IgD-negative memory B cell (primary cell): ENCODE measurements around the gene THSD7A. TPM values are rescaled to one million over a fixed set of nuclear protein-coding genes. Genes with fewer than 3 reads are reported as not detected.
"Not testable (repeated sequence)": the region's sequence is repeated elsewhere in the genome, so short reads cannot be mapped to it uniquely, and the experiment has no call there.

Experiments
- H3K27ac Mint-ChIP-seq, 3 donors: one replicate each; pipeline ENCODE4 v1.8.0; 2020 to 2022; ENCODE audit warnings: mild to moderate bottlenecking in 3 of 3, mixed read lengths in 3 of 3, moderate library complexity in 1 of 3
- H3K27me3 Mint-ChIP-seq: one replicate; pipeline ENCODE4 v1.8.0; 2021; ENCODE audit warnings: mixed read lengths
- H3K36me3 Mint-ChIP-seq: one replicate; pipeline ENCODE4 v1.8.0; 2020; ENCODE audit warnings: mild to moderate bottlenecking, mixed read lengths
- H3K4me1 Mint-ChIP-seq, 3 donors: one replicate each; pipeline ENCODE4 v1.8.0; 2020 to 2022; ENCODE audit warnings: mixed read lengths in 3 of 3, mild to moderate bottlenecking in 1 of 3
- H3K4me3 Mint-ChIP-seq, 4 donors: one replicate each; pipeline ENCODE4 v1.8.0; 2020 to 2022; ENCODE audit warnings: mild to moderate bottlenecking in 4 of 4, mixed read lengths in 4 of 4, moderate library complexity in 3 of 4
- H3K9me3 Mint-ChIP-seq, 3 donors: one replicate each; pipeline ENCODE4 v1.8.0; 2020 to 2021; ENCODE audit warnings: mixed read lengths in 3 of 3, mild to moderate bottlenecking in 1 of 3
- polyA plus RNA-seq: library from polyadenylated mRNA; unstranded; fragments of 300-500 nt; fragmentation: Illumina TruSeq; gene quantifications from one replicate; pipeline ENCODE4 v1.2.3, GENCODE V29; 2021

The THSD7A gene
- polyA plus RNA-seq, 1 donor from 2014 or later, result not detected

GRCh38 chr7:11540271-11540761, 291.7 kb downstream of the THSD7A start:
- peaks cover 2 to 6% (median 3%) of the 10 kb centered on the region in 3 donors for H3K9me3 Mint-ChIP-seq
- no peaks in the 10 kb centered on the region for H3K27me3 Mint-ChIP-seq
- H3K27ac Mint-ChIP-seq, result no peak overlapping the region
- H3K4me3 Mint-ChIP-seq, result no peak overlapping the region
- H3K36me3 Mint-ChIP-seq, result no peaks in the 10 kb centered on the region
- no peaks in the 10 kb centered on the region for H3K4me1 Mint-ChIP-seq

GRCh38 chr7:11539853-11540252, 292.1 kb downstream of the THSD7A start:
- Mint-ChIP-seq H3K4me3 (no peak overlapping the region), H3K9me3 (peaks cover 2 to 6% (median 3%) of the 10 kb centered on the region in 3 donors), H3K27ac (no peak overlapping the region), H3K4me1 (no peaks in the 10 kb centered on the region), H3K27me3 (no peaks in the 10 kb centered on the region), H3K36me3 (no peaks in the 10 kb centered on the region)

- peaks cover 3 to 6% (median 4%) of the 10 kb centered on the region in 3 donors for H3K9me3 Mint-ChIP-seq
- no peaks in the 10 kb centered on the region for H3K4me1 Mint-ChIP-seq
- no peak overlapping the region for H3K27ac Mint-ChIP-seq
- no peaks in the 10 kb centered on the region for H3K36me3 Mint-ChIP-seq
- H3K27me3 Mint-ChIP-seq, result no peaks in the 10 kb centered on the region
- no peak overlapping the region for H3K4me3 Mint-ChIP-seq
These were observed 293.2 kb downstream of the THSD7A start for GRCh38 chr7:11538751-11539299.

- H3K27me3 Mint-ChIP-seq, result no peaks in the 10 kb centered on the region
- H3K27ac Mint-ChIP-seq, result no peak overlapping the region
- H3K4me1 Mint-ChIP-seq, result no peaks in the 10 kb centered on the region
- H3K9me3 Mint-ChIP-seq, result peaks cover 4 to 11% (median 6%) of the 10 kb centered on the region in 3 donors
- H3K4me3 Mint-ChIP-seq, result no peak overlapping the region
- H3K36me3 Mint-ChIP-seq, result no peaks in the 10 kb centered on the region
These were observed 298.7 kb downstream of the THSD7A start for GRCh38 chr7:11533229-11533820.

GRCh38 chr7:11529382-11529781, 302.6 kb downstream of the THSD7A start:
- Mint-ChIP-seq H3K36me3 (no peaks in the 10 kb centered on the region), H3K27ac (no peak overlapping the region), H3K9me3 (peaks cover 1 to 11% (median 3%) of the 10 kb centered on the region in 3 donors), H3K4me3 (no peak overlapping the region), H3K4me1 (no peaks in the 10 kb centered on the region), H3K27me3 (no peaks in the 10 kb centered on the region)

- Mint-ChIP-seq H3K4me1 (no peaks in the 10 kb centered on the region), H3K27ac (no peak overlapping the region), H3K4me3 (no peak overlapping the region), H3K27me3 (no peaks in the 10 kb centered on the region), H3K36me3 (no peaks in the 10 kb centered on the region), H3K9me3 (peaks cover 0 to 11% (median 3%) of the 10 kb centered on the region in 3 donors)
These were observed 304.3 kb downstream of the THSD7A start for GRCh38 chr7:11527707-11528106.

- no peaks in the 10 kb centered on the region for H3K4me1 Mint-ChIP-seq
- H3K27me3 Mint-ChIP-seq, result no peaks in the 10 kb centered on the region
- H3K4me3 Mint-ChIP-seq, result no peak overlapping the region
- no peak overlapping the region for H3K27ac Mint-ChIP-seq
- no peaks in the 10 kb centered on the region for H3K36me3 Mint-ChIP-seq
- H3K9me3 Mint-ChIP-seq, result peaks cover 0 to 5% (median 0%) of the 10 kb centered on the region in 3 donors
These were observed 307.3 kb downstream of the THSD7A start for GRCh38 chr7:11524476-11525397.

- H3K4me3 Mint-ChIP-seq, H3K27me3 Mint-ChIP-seq, H3K27ac Mint-ChIP-seq, H3K9me3 Mint-ChIP-seq, H3K4me1 Mint-ChIP-seq, H3K36me3 Mint-ChIP-seq: not testable (repeated sequence)
These were observed 310.0 kb downstream of the THSD7A start for GRCh38 chr7:11521964-11522499.

GRCh38 chr7:11517853-11518252, 314.1 kb downstream of the THSD7A start:
- Mint-ChIP-seq H3K27me3 (no peaks in the 10 kb centered on the region), H3K36me3 (no peaks in the 10 kb centered on the region), H3K27ac (no peak overlapping the region), H3K4me1 (no peaks in the 10 kb centered on the region), H3K4me3 (no peak overlapping the region), H3K9me3 (peaks cover 0 to 3% (median 3%) of the 10 kb centered on the region in 3 donors)

- no peak overlapping the region for H3K4me3 Mint-ChIP-seq
- no peaks in the 10 kb centered on the region for H3K36me3 Mint-ChIP-seq
- H3K27me3 Mint-ChIP-seq, result no peaks in the 10 kb centered on the region
- peaks cover 1 to 3% (median 3%) of the 10 kb centered on the region in 3 donors for H3K9me3 Mint-ChIP-seq
- H3K4me1 Mint-ChIP-seq, result no peaks in the 10 kb centered on the region
- no peak overlapping the region for H3K27ac Mint-ChIP-seq
These were observed 315.7 kb downstream of the THSD7A start for GRCh38 chr7:11516328-11516727.

GRCh38 chr7:11513460-11513859, 318.5 kb downstream of the THSD7A start:
- no peak overlapping the region for H3K27ac Mint-ChIP-seq
- no peak overlapping the region for H3K4me3 Mint-ChIP-seq
- peaks cover 0 to 3% (median 3%) of the 10 kb centered on the region in 3 donors for H3K9me3 Mint-ChIP-seq
- H3K36me3 Mint-ChIP-seq, result no peaks in the 10 kb centered on the region
- no peaks in the 10 kb centered on the region for H3K4me1 Mint-ChIP-seq
- H3K27me3 Mint-ChIP-seq, result no peaks in the 10 kb centered on the region

GRCh38 chr7:11507929-11508328, 324.1 kb downstream of the THSD7A start:
- peaks cover 2 to 11% (median 3%) of the 10 kb centered on the region in 3 donors for H3K9me3 Mint-ChIP-seq
- no peaks in the 10 kb centered on the region for H3K4me1 Mint-ChIP-seq

GRCh38 chr7:11506417-11506816, 325.6 kb downstream of the THSD7A start:
- no peak overlapping the region for H3K4me3 Mint-ChIP-seq

More at GRCh38 chr7:11507929-11508328, 324.1 kb downstream of the THSD7A start:
- H3K27ac Mint-ChIP-seq, result no peak overlapping the region
- H3K27me3 Mint-ChIP-seq, result no peaks in the 10 kb centered on the region
- no peak overlapping the region for H3K4me3 Mint-ChIP-seq
- peaks cover 1% of the 10 kb centered on the region for H3K36me3 Mint-ChIP-seq

GRCh38 chr7:11505471-11505985, 326.5 kb downstream of the THSD7A start:
- Mint-ChIP-seq H3K27me3 (no peaks in the 10 kb centered on the region), H3K9me3 (peaks cover 1 to 18% (median 6%) of the 10 kb centered on the region in 3 donors), H3K4me1 (no peaks in the 10 kb centered on the region), H3K27ac (no peak overlapping the region), H3K4me3 (no peak overlapping the region), H3K36me3 (peaks cover 1% of the 10 kb centered on the region)

More at GRCh38 chr7:11506417-11506816, 325.6 kb downstream of the THSD7A start:
- H3K36me3 Mint-ChIP-seq, result peaks cover 1% of the 10 kb centered on the region
- peaks cover 1 to 13% (median 6%) of the 10 kb centered on the region in 3 donors for H3K9me3 Mint-ChIP-seq
- no peaks in the 10 kb centered on the region for H3K4me1 Mint-ChIP-seq
- no peaks in the 10 kb centered on the region for H3K27me3 Mint-ChIP-seq
- H3K27ac Mint-ChIP-seq, result no peak overlapping the region

- H3K36me3 Mint-ChIP-seq, result no peaks in the 10 kb centered on the region
- no peak overlapping the region for H3K27ac Mint-ChIP-seq
- H3K9me3 Mint-ChIP-seq, result peaks cover 0 to 7% (median 0%) of the 10 kb centered on the region in 3 donors
- no peak overlapping the region for H3K4me3 Mint-ChIP-seq
- no peaks in the 10 kb centered on the region for H3K4me1 Mint-ChIP-seq
- no peaks in the 10 kb centered on the region for H3K27me3 Mint-ChIP-seq
These were observed 339.7 kb downstream of the THSD7A start for GRCh38 chr7:11492307-11492706.
